AG04450 (cell line): ENCODE measurements around the gene ST6GALNAC4. TPM values are rescaled to one million over a fixed set of nuclear protein-coding genes. Genes with fewer than 3 reads are reported as not detected.

Source experiments
- CTCF ChIA-PET: fragments of 300-600, 350-600 bp; formaldehyde crosslinking; extraction: SDS; loops from one replicate; lab custom pipeline; 2022; ENCODE audit warnings: antibody characterized with exemption, inconsistent platforms; lab: Charles Lee
- POLR2A ChIA-PET: fragments of 350-600 bp; formaldehyde crosslinking; extraction: SDS; loops from one replicate; lab custom pipeline; 2021; ENCODE audit warnings: antibody characterized with exemption, inconsistent platforms; lab: Yijun Ruan, JAX
- DNase-seq: peaks from one replicate; pipeline ENCODE4 v3.0.0-alpha.2; 2011; ENCODE audit warnings: low read depth, low spot score
- H3K27ac ChIP-seq: one replicate; pipeline ENCODE4 v1.5.1; 2012; ENCODE audit warnings: low read depth, low read length, control low read depth
- H3K27me3 ChIP-seq: one replicate; pipeline ENCODE4 v1.6.0; 2012; ENCODE audit warnings: low read length; ENCODE audit not compliant: control insufficient read depth, insufficient read depth
- H3K4me3 ChIP-seq: 2 replicates; pipeline ENCODE4 v1.5.1; 2011; ENCODE audit warnings: mild to moderate bottlenecking, low read depth, low read length, control low read depth
- H3K9me3 ChIP-seq: 2 replicates; pipeline ENCODE4 v1.5.1; 2012; ENCODE audit warnings: low read length; ENCODE audit not compliant: control insufficient read depth, insufficient read depth
- CTCF ChIP-seq: IDR thresholded peaks from 2 replicates; pipeline ENCODE4 v1.5.1; 2011; ENCODE audit warnings: low read depth, low read length, control low read depth, inconsistent platforms
- polyA plus RNA-seq: library from polyadenylated mRNA; depleted of rRNA; stranded (reverse); fragments of >200 nt; gene quantifications from 2 replicates; pipeline ENCODE4 v1.2.3, GENCODE V29; 2011

Gene ST6GALNAC4
- polyA plus RNA-seq, 1 experiment, result 15.0 TPM

GRCh38 chr9:127915801-127916719 is 781 bp downstream of the ST6GALNAC4 start:
- TF ChIP-seq CTCF, result no peak
- ChIA-PET CTCF (interaction anchor here (0.7 to 1.5 kb wide), 4 partner anchors 131 to 411 kb away, joined by 3 to 5 read pairs (median 3); partner anchors contain the start of gene TOR2A), POLR2A (interaction anchor here (0.6 to 1.8 kb wide), 6 partner anchors 17 to 354 kb away, joined by 3 to 18 read pairs (median 3); partner anchors contain the start of genes ST6GALNAC6 and TOR2A)
- Histone ChIP-seq H3K27ac (no peak overlapping the region), H3K9me3 (no peaks in the 10 kb centered on the region; the same call in 1 of the 2 replicates), H3K4me3 (peak overlapping the region; percentile 80), H3K27me3 (no peaks in the 10 kb centered on the region)
- DNase-seq, result no peak

GRCh38 chr9:127915325-127915752 is 1.5 kb downstream of the ST6GALNAC4 start:
- Histone ChIP-seq H3K27me3 (no peaks in the 10 kb centered on the region), H3K4me3 (no peak overlapping the region), H3K27ac (no peak overlapping the region), H3K9me3 (no peaks in the 10 kb centered on the region; the same call in 1 of the 2 replicates)
- ChIA-PET CTCF (interaction anchor here (1.0 to 1.5 kb wide), 2 partner anchors 131 to 180 kb away, joined by 3 read pairs; partner anchors contain the start of gene TOR2A), POLR2A (no interaction called here)
- DNase-seq, result no peak
- TF ChIP-seq CTCF, result no peak

- Histone ChIP-seq H3K4me3 (no peak overlapping the region), H3K27me3 (no peaks in the 10 kb centered on the region), H3K9me3 (no peaks in the 10 kb centered on the region; the same call in 1 of the 2 replicates), H3K27ac (no peak overlapping the region)
- ChIA-PET CTCF (interaction anchor here (1.0 kb wide), 1 partner anchor 44 kb away, joined by 3 read pairs; no protein-coding TSS in a partner anchor), POLR2A (interaction anchor here (0.6 to 0.7 kb wide), 2 partner anchors 16 to 24 kb away, joined by 3 to 7 read pairs; no protein-coding TSS in a partner anchor)
- no peak for TF ChIP-seq CTCF
- DNase-seq, result no peak
Observed at GRCh38 chr9:127913682-127914081, 3.2 kb downstream of the ST6GALNAC4 start.

GRCh38 chr9:127912882-127913281 is 4.0 kb downstream of the ST6GALNAC4 start:
- POLR2A ChIA-PET, result no interaction called here

More at GRCh38 chr9:127912882-127913281, 4.0 kb downstream of the ST6GALNAC4 start:
- Histone ChIP-seq H3K9me3 (no peaks in the 10 kb centered on the region; the same call in 1 of the 2 replicates), H3K27me3 (no peaks in the 10 kb centered on the region), H3K27ac (no peak overlapping the region), H3K4me3 (no peak overlapping the region)
- CTCF ChIA-PET, result interaction anchor here (0.6 to 1.0 kb wide), 2 partner anchors 19 to 43 kb away, joined by 3 to 7 read pairs; no protein-coding TSS in a partner anchor
- no peak for DNase-seq
- TF ChIP-seq CTCF, result no peak
